Measurements from ENCODE around the gene LSR. TPM values are rescaled to one million over a fixed set of nuclear protein-coding genes. Genes with fewer than 3 reads are reported as not detected.

Gene LSR
- total and polyA plus RNA-seq, 12 donors, result 3.2 to 10.4 (median 5.2) TPM

- H3K4me3 ChIP-seq, result no peak overlapping the region
Observed at GRCh38 chr19:35308910-35309309, 60.1 kb downstream of the LSR start.

DNA sequence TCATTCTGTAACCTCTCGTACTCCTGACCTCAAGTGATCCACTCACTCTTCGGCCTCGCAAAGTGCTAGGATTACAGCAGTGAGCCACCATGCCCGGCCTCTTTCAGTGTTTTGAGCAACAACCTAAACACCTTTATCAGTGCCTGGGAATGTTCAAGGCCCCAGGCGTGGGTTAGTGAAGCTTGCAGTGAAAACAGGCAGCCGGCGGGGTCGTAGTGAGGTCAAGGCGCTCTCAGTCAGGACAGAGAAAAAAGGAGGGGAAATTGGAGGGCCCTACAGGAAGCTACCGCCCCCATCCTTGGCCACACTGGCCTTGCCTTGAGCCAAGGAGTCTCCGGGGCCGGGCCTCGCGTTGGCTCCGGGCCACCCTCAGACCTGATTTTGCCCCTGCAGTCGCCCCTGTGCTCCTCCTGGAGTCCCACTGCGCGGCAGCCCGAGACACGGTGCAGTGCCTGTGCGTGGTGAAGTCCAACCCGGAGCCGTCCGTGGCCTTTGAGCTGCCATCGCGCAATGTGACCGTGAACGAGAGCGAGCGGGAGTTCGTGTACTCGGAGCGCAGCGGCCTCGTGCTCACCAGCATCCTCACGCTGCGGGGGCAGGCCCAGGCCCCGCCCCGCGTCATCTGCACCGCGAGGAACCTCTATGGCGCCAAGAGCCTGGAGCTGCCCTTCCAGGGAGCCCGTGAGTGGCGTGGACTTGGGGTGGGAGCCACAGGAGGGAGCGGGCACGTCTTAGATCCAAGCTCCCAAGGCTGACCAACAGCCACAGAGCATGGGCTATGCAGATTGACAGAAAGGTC is 60.9 kb downstream of the LSR start:
- intact Hi-C loops (cut with DNase I), result no loop called here
- H3K9me3 ChIP-seq, result no peaks in the 10 kb centered on the region
- TF ChIP-seq, protein P1, sequence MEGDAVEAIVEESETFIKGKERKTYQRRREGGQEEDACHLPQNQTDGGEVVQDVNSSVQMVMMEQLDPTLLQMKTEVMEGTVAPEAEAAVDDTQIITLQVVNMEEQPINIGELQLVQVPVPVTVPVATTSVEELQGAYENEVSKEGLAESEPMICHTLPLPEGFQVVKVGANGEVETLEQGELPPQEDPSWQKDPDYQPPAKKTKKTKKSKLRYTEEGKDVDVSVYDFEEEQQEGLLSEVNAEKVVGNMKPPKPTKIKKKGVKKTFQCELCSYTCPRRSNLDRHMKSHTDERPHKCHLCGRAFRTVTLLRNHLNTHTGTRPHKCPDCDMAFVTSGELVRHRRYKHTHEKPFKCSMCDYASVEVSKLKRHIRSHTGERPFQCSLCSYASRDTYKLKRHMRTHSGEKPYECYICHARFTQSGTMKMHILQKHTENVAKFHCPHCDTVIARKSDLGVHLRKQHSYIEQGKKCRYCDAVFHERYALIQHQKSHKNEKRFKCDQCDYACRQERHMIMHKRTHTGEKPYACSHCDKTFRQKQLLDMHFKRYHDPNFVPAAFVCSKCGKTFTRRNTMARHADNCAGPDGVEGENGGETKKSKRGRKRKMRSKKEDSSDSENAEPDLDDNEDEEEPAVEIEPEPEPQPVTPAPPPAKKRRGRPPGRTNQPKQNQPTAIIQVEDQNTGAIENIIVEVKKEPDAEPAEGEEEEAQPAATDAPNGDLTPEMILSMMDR (IDR thresholded peaks at IDR 0.05), result no peak
- peak overlapping the region in 2 of 10 donors; percentile 11 to 20 for H3K4me3 ChIP-seq
- 69 to 74% methylated on average over 47 of the region's 47 CpGs for WGBS, 2 donors
- H3K27me3 ChIP-seq, result peaks cover 0 to 2% (median 0%) of the 10 kb centered on the region in 7 donors
- DNase-seq (peak in 1 of 2 donors; percentile 55), ATAC-seq (peak in 7 of 8 donors; percentile 50 to 89 (median 79))
- peak overlapping the region in 2 of 10 donors; percentile 37 to 39 for H3K27ac ChIP-seq
- no peaks in the 10 kb centered on the region for H3K36me3 ChIP-seq
- peaks cover 0 to 15% (median 0%) of the 10 kb centered on the region in 9 donors for H3K4me1 ChIP-seq

More at GRCh38 chr19:35308910-35309309, 60.1 kb downstream of the LSR start:
- TF ChIP-seq, protein P1 (IDR thresholded peaks at IDR 0.05), result no peak
- H3K36me3 ChIP-seq, result no peaks in the 10 kb centered on the region
- H3K27me3 ChIP-seq, result peaks cover 0 to 9% (median 0%) of the 10 kb centered on the region in 7 donors
- no peaks in the 10 kb centered on the region for H3K9me3 ChIP-seq
- intact Hi-C loops (cut with DNase I), result no loop called here
- WGBS, 2 donors, result 87 to 96% methylated on average over 7 of the region's 7 CpGs
- ATAC-seq (no peak), DNase-seq (no peak)
- H3K4me1 ChIP-seq, result peaks cover 0 to 15% (median 0%) of the 10 kb centered on the region in 9 donors
- H3K27ac ChIP-seq, result peak overlapping the region in 1 of 10 donors; percentile 37

DNA sequence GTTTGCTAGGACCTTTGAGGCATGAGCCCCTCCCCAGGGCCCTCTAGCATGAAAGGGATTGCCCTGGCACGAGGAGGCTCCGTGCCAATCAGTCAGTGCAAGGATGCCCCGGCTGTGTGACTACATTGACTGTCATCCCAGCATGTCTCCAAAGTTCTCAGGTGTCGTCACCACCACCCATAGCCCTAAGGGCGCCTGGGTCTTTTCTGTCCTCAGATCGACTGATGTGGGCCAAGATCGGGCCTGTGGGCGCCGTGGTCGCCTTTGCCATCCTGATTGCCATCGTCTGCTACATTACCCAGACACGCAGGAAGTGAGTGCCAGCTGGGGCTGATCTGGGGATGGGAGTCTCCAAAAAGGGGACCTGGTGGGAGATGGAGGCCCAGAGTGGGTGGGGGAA is 61.5 kb downstream of the LSR start:
- Histone ChIP-seq H3K9me3 (no peaks in the 10 kb centered on the region), H3K36me3 (no peaks in the 10 kb centered on the region), H3K27me3 (no peaks in the 10 kb centered on the region), H3K4me3 (peak overlapping the region in 2 of 10 donors; percentile 11 to 20), H3K4me1 (peaks cover 0 to 15% (median 0%) of the 10 kb centered on the region in 9 donors), H3K27ac (no peak overlapping the region)
- 90 to 94% methylated on average over 12 of the region's 12 CpGs for WGBS, 2 donors
- DNase-seq, result no peak
- ATAC-seq, result peak in 1 of 8 donors; percentile 13
- intact Hi-C loops (cut with DNase I), result no loop called here
- TF ChIP-seq, protein P1 (IDR thresholded peaks at IDR 0.05), result no peak

GRCh38 chr19:35310811-35311465 is 62.1 kb downstream of the LSR start:
- Histone ChIP-seq H3K27me3 (no peaks in the 10 kb centered on the region), H3K9me3 (no peaks in the 10 kb centered on the region), H3K27ac (no peak overlapping the region), H3K4me1 (peaks cover 0 to 15% (median 0%) of the 10 kb centered on the region in 9 donors), H3K36me3 (no peaks in the 10 kb centered on the region), H3K4me3 (no peak overlapping the region)
- TF ChIP-seq, protein P1 (IDR thresholded peaks at IDR 0.05), result no peak
- WGBS, 2 donors, result 95 to 97% methylated on average over 10 of the region's 10 CpGs
- intact Hi-C loops (cut with DNase I), result no loop called here
- DNase-seq (no peak), ATAC-seq (no peak)

All from heart right ventricle (tissue), 16 donors.